GM19372 (cell line): ENCODE measurements around the gene SENP5.
"Not testable (repeated sequence)": the region's sequence is repeated elsewhere in the genome, so short reads cannot be mapped to it uniquely, and the experiment has no call there.

ENCODE experiments used
- ATAC-seq: cut with Tn5 transposase; IDR thresholded peaks from one replicate; pipeline ENCODE4 v1.9.1; 2021; ENCODE audit warnings: mild to moderate bottlenecking, low read depth, moderate library complexity; ENCODE audit not compliant: unreplicated experiment

The SENP5 gene

GRCh38 chr3:196867507-196868296 lies at the start of gene SENP5:
TSS of gene SENP5 (plus strand) at chr3:196867920. CDS start at chr3:196885182, 17,262 bp downstream.
- peak; percentile 93 for ATAC-seq

- no peak for ATAC-seq
Observed at GRCh38 chr3:196821806-196822355, 45.8 kb upstream of the SENP5 start.

DNA sequence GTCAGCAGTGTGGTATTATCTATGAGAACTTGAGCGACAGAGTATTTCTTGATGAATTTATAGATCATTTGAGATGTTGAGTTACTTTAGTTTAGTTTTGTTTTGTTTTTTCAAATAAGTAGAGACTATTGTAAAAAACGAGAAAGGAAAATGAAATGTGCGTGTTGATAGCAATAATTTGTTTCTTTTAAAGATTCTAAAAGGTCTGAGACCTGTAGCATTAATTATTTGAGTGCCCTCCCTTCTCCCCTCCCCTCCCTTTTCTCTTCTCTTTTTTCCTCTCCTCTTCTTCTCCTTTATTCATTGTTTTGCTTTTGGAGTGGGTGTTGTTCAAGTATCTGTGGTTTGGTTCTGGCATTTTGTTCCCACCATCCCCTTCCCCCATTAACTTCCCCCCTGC lies 38.1 kb upstream of the SENP5 start:
- ATAC-seq = not testable (repeated sequence)

DNA sequence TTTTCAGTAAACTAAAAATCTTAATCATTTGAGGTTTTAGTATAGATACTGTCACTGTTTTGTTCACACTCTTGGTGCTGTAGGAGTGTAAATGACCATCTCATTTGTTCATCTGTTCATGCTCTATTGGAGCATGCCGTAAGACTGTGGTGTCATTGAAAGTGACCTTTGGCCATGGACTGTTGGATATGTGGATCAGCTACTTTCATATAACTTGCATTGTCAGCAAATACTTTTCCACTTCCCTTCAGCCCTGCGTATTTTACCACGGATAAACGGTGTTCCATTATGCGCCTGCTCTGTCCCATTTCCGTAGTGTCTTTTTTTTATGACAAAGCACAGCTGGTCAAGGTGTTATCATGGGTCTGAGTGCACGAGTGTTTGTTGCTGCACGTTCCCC lies 32.6 kb upstream of the SENP5 start:
- ATAC-seq = no peak

GRCh38 chr3:196836626-196837025 lies 31.1 kb upstream of the SENP5 start:
- not testable (repeated sequence) for ATAC-seq

GRCh38 chr3:196837819-196838420 lies 29.8 kb upstream of the SENP5 start:
- ATAC-seq = no peak

DNA sequence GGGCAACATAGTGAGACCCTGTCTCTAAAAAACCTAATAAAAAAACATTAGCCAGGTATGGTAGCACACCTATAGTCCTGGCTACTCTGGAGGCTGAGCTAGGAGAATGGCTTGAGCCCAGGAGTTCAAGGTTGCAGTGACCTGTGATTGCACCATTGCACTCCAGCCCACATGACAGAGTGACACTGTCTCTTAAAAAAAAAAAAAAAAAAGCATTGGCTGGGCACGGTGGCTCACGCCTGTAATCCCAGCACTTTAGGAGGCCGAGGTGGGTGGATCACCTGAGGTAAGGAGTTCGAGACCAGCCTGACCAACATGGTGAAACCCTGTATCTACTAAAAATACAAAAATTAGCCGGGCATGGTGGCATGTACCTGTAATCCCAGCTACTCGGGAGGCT lies 28.4 kb upstream of the SENP5 start:
- ATAC-seq = not testable (repeated sequence)

GRCh38 chr3:196842567-196843434 lies 24.9 kb upstream of the SENP5 start:
- no peak for ATAC-seq

DNA sequence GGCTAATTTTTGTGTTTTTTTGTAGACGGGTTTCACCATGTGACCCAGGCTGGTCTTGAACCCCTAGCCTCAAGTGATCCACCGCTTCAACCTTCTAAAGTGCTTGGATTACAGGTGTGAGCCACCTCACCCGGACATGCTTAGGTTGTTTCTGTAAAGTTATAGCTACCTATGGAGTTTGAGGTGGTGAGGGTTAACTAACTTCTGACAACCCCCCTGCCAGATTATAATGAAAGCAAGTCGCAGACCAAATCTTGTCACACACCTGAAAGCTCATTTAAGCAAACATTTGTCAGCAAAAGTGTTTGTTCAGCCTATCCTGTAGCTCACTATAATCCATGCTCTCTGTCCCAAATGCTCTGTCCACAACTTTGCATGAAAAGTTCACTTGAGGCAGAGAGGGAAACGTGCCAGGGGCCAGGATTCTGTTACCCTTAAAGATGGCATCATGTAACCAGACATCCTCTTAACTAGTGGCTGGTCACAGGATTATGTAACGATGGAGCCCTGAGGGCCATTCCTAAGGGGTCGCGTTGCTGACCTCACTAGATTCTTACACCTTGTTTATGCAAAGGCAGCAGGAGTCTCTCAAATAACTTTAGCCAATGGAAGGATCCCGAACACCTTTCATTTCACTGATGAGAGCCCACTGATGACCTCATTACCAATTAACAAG lies 24.1 kb upstream of the SENP5 start:
- ATAC-seq = no peak

DNA sequence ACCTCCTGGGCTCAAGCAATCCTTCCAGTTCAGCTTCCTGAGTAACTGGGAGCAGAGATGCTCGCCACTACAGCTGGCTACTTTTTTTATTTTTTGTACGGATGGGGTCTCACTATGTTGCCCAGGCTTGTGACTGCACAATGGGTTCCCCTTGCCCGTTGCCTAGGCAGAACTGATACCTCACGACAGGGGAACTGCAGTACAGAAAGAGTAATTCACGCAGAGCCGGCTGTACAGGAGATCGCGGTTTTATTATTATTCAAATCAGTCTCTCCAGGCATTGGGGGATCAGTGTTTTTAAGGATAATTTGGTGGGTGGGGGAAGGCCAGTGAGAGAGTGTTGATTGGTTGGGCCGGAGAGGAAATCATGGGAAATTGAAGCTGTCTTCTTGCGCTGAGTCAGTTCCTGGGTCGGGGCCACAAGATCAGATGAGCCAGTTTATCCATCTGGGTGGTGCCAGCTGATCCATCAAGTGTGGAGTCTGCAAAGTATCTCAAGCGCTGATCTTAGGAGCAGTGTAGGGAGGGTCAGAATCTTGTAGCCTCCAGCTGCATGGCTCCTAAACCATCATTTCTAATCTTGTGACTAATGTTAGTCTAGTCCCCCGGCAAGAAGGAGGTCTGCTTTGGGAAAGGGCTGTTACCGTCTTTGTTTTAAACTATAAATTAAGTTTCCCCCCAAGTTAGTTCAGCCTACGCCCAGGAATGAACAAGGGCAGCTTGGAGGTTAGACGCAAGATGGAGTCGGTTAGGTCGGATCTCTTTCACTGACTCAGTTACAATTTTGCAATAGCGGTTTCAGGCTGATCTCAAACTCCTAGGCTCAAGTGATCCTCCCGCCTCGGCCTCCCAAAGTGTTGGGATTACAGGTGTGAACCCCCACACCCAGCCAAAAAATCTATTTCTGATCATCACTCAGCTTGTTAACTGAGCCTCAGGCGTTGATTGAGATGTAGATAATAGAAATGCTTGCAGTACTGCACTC lies 23.2 kb upstream of the SENP5 start:
- ATAC-seq = not testable (repeated sequence)

GRCh38 chr3:196848375-196848774 lies 19.3 kb upstream of the SENP5 start:
- not testable (repeated sequence) for ATAC-seq

DNA sequence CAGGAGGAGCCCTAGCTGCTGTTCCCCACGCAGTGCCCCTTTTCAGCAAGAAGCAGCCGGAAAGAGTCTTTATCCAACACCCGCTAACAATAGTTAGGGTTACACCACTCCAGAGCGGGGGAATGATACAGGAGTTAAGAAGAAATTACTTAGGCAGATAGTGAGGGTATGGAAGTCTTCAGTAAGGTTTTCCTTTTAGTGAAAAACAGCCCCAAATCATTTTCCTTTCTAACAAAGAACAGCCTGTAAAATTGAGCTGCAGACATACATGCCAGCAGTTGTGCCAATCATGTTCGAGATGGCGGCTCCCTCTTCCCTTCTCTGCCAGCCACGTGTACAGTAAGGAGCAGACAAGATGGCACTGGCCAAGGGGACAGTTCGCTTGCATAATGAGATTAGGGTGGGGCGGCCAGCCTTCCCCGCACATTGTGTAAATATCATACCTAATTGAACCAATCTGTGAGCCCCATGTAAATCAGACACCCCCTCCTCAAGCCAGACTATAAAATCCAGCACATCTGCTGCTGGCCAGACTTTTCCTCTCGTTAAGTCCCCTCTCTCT lies 18.5 kb upstream of the SENP5 start:
- ATAC-seq = no peak

- ATAC-seq = not testable (repeated sequence)
Observed at GRCh38 chr3:196863000-196863399, 4.7 kb upstream of the SENP5 start.

DNA sequence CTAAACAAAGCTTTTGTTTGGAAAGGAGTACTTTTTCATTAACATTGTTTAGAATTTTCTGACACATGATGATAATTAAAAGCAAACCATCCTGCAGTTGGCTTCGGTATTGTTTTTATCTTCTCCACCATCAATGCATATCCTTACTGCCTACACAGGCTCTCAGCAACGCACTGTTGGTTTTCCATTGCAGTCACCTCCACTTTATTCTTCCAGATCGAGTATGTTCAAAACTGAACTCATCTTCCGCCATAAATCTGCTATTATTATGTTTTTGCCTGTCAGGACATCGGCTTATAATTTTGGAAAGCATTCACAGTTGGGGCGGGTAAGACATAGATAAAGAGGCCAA lies 589 bp upstream of the SENP5 start:
- ATAC-seq = no peak

DNA sequence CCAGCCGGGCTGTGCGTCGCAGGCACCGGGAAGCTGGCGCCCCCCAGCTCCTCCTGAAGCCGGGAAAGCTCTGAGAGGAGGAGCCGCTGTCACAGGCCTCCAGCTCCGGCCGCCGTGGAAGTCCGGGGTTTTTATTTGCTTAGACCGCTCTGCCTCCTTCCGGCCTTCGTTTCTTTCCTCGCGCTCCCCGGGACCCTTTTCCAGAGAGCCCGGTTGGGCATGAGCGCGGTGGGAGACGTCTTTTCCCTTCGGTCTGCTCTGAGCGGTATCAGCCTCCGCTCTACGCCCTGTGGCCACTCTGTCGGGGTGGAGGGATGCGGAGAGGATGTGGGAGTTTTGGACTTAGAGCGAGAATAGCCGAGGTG lies 559 bp downstream of the SENP5 start:
- ATAC-seq = peak; percentile 21

DNA sequence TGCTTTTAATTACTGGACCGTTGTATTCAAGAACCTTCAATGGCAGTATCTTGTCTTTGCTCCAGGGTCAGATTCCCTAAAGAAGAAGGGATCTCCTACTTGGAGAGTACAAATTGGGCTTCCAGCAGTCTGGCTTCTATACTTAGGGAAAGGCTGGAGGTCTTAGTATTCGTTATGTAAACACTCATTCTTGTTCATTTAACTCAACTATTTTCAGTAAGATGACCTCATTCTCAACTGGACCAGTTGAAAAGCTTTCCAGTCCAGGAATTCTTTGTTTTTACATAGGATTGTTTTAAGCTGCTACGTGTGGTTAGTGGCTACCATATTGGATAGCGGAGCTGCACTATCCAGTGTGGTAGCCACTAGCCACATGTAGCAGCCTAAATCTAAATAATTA lies 4.6 kb downstream of the SENP5 start:
- no peak for ATAC-seq

DNA sequence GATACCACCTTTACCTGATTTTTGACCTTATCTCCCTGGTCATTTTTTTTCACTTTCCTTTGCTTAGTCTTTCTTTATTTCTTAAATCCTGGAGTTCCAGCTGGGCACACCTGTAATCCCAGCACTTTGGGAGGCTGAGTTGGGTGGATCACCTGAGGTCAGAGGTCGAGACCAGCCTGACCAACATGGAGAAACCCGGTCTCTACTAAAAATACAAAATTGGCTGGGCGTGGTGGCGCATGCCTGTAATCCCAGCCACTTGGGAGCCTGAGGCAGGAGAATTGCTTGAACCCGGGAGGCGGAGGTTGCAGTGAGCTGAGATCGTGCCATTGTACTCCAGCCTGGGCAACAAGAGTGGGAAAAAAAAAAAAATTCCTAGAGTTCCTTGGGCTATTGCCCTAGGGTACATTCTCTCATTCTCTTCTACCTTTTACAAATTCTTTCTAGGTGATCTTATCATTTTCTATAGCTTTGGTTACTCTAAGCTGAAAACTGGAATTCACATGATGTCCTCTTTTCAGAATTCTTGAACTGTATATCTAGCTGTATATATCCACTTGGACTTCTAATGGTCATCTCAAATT lies 6.9 kb downstream of the SENP5 start:
- not testable (repeated sequence) for ATAC-seq

GRCh38 chr3:196875258-196875657 lies 7.5 kb downstream of the SENP5 start:
- no peak for ATAC-seq

DNA sequence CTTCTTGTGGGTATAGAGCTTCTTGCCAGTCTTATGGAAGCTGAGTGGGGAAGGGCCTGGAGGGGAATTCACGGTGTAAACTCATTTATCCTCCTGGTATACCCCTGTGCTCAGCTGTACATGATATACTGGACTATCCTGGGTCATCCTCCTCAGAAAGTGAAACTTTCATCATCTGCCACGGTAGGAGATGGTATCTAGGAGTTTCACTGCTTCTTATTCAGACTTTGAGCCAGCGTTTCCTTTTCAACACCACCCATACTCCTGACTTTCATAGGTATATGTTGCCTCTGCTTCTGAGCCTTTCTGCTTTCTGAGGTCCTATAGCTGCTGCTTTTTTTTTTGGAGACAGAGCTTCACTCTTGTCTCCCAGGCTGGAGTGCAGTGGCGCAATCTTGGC lies 15.6 kb downstream of the SENP5 start:
- ATAC-seq = no peak
